Common myeloid progenitor, CD34-positive (primary cell): ENCODE data around the gene SEPTIN11.

Experiments used
- CTCF ChIA-PET: fragments of 350-600 bp; sonication (Branson Sonifier 250); formaldehyde crosslinking; loops from one replicate; lab custom pipeline; 2021; ENCODE audit warnings: antibody characterized with exemption; lab: Charles Lee
- POLR2A ChIA-PET: fragments of 350-600 bp; sonication (Branson Sonifier 250); formaldehyde crosslinking; loops from one replicate; lab custom pipeline; 2021; ENCODE audit warnings: antibody characterized with exemption; lab: Charles Lee
- DNase-seq, 3 donors: peaks; one replicate each; pipeline versions ENCODE4 v3.0.0 to v3.0.0-alpha.2; 2013
- H3K27ac ChIP-seq, 2 experiments: 1 replicate in 1 of 2; 2 replicates in 1 of 2; pipeline ENCODE4 v1.7.0; 2013; ENCODE audit warnings: inconsistent platforms in 2 of 2, low read length in 2 of 2, mild to moderate bottlenecking in 2 of 2, low read depth in 1 of 2, moderate library complexity in 1 of 2; ENCODE audit not compliant: severe bottlenecking in 2 of 2, insufficient read depth in 1 of 2, poor library complexity in 1 of 2
- H3K27me3 ChIP-seq, 5 experiments: replicated peaks in 2 of 5; 1 replicate in 3 of 5; 2 replicates in 2 of 5; pipeline versions ENCODE4 v1.6.1 to v1.7.0; 2013; ENCODE audit warnings: low read length in 4 of 5, mild to moderate bottlenecking in 2 of 5, moderate library complexity in 2 of 5, inconsistent platforms in 1 of 5; ENCODE audit not compliant: insufficient read depth in 5 of 5, control insufficient read depth in 4 of 5
- H3K36me3 ChIP-seq, 4 experiments: 1 replicate in 2 of 4; 2 replicates in 2 of 4; pipeline versions ENCODE4 v1.6.1 to v1.7.0; 2013; ENCODE audit warnings: low read length in 3 of 4, control low read depth in 1 of 4, mild to moderate bottlenecking in 1 of 4; ENCODE audit not compliant: control insufficient read depth in 4 of 4, insufficient read depth in 4 of 4
- H3K4me1 ChIP-seq, 4 experiments: 1 replicate in 3 of 4; 2 replicates in 1 of 4; pipeline versions ENCODE4 v1.6.1 to v1.7.1; 2013; ENCODE audit warnings: low read length in 3 of 4, mild to moderate bottlenecking in 3 of 4, control low read depth in 1 of 4, inconsistent platforms in 1 of 4, moderate library complexity in 1 of 4; ENCODE audit not compliant: control insufficient read depth in 4 of 4, insufficient read depth in 4 of 4; ENCODE audit errors: control extremely low read depth in 1 of 4
- H3K4me3 ChIP-seq, 7 experiments: 1 replicate in 4 of 7; 2 replicates in 3 of 7; pipeline versions ENCODE4 v1.5.1 to v1.7.0; 2013; ENCODE audit warnings: mild to moderate bottlenecking in 7 of 7, low read length in 6 of 7, moderate library complexity in 6 of 7, inconsistent platforms in 2 of 7, low read depth in 2 of 7, control low read depth in 1 of 7; ENCODE audit not compliant: insufficient read depth in 4 of 7, control insufficient read depth in 1 of 7; ENCODE audit errors: extremely low read depth in 1 of 7
- H3K9me3 ChIP-seq, 5 experiments: 1 replicate in 4 of 5; 2 replicates in 1 of 5; pipeline versions ENCODE4 v1.6.1 to v1.7.1; 2013; ENCODE audit warnings: low read length in 4 of 5, mild to moderate bottlenecking in 2 of 5, inconsistent platforms in 1 of 5, low read depth in 1 of 5, moderate library complexity in 1 of 5; ENCODE audit not compliant: control insufficient read depth in 4 of 5, insufficient read depth in 2 of 5; ENCODE audit errors: control extremely low read depth in 1 of 5
- WGBS: methylation state at CpG from one replicate; pipeline ENCODE4 v1.1.5; 2013; ENCODE audit not compliant: insufficient coverage; 5-methylcytosine and 5-hydroxymethylcytosine counted together

Gene SEPTIN11

GRCh38 chr4:76965866-76966579 is 16.5 kb downstream of the SEPTIN11 start:
- POLR2A ChIA-PET: no interaction called here

GRCh38 chr4:76968937-76969336 is 19.4 kb downstream of the SEPTIN11 start:
- ChIA-PET POLR2A (no interaction called here), CTCF (interaction anchor here (0.7 to 2.0 kb wide), 3 partner anchors 8 to 70 kb away, joined by 3 to 9 read pairs (median 3); no protein-coding TSS in a partner anchor)
- Histone ChIP-seq H3K9me3 (no peaks in the 10 kb centered on the region), H3K4me1 (peaks cover 0 to 10% (median 4%) of the 10 kb centered on the region in 4 experiments), H3K36me3 (peaks cover 0 to 6% (median 2%) of the 10 kb centered on the region in 4 experiments), H3K27me3 (no peaks in the 10 kb centered on the region), H3K4me3 (no peak overlapping the region), H3K27ac (no peak overlapping the region)
- 100% methylated on average over 1 of the region's 4 CpGs for WGBS
- no peak for DNase-seq

More at GRCh38 chr4:76965866-76966579, 16.5 kb downstream of the SEPTIN11 start:
- Histone ChIP-seq H3K36me3 (peaks cover 0 to 2% (median 0%) of the 10 kb centered on the region in 4 experiments), H3K9me3 (no peaks in the 10 kb centered on the region), H3K4me3 (no peak overlapping the region), H3K4me1 (peaks cover 0 to 12% (median 5%) of the 10 kb centered on the region in 4 experiments), H3K27ac (no peak overlapping the region), H3K27me3 (no peaks in the 10 kb centered on the region)
- WGBS: 100% methylated on average over 1 of the region's 2 CpGs
- no peak for DNase-seq
- CTCF ChIA-PET: interaction anchor here (1.3 kb wide), 1 partner anchor 40 kb away, joined by 3 read pairs; no protein-coding TSS in a partner anchor

- H3K27me3 ChIP-seq: no peaks in the 10 kb centered on the region
- ChIA-PET CTCF (interaction anchor here (1.1 kb wide), 1 partner anchor 69 kb away, joined by 3 read pairs; no protein-coding TSS in a partner anchor), POLR2A (no interaction called here)
- DNase-seq: no peak
- H3K4me1 ChIP-seq: peaks cover 0 to 7% (median 3%) of the 10 kb centered on the region in 4 experiments
- H3K27ac ChIP-seq: no peak overlapping the region
- peaks cover 0 to 8% (median 2%) of the 10 kb centered on the region in 4 experiments for H3K36me3 ChIP-seq
- H3K4me3 ChIP-seq: no peak overlapping the region
- no peaks in the 10 kb centered on the region for H3K9me3 ChIP-seq
- 100% methylated on average over 2 of the region's 3 CpGs for WGBS
These were observed 19.9 kb downstream of the SEPTIN11 start for GRCh38 chr4:76969495-76969894.

GRCh38 chr4:76969941-76970529 is 20.5 kb downstream of the SEPTIN11 start:
- H3K36me3 ChIP-seq: peaks cover 0 to 12% (median 2%) of the 10 kb centered on the region in 4 experiments
- H3K4me3 ChIP-seq: no peak overlapping the region
- no peaks in the 10 kb centered on the region for H3K27me3 ChIP-seq
- no peak overlapping the region for H3K27ac ChIP-seq
- CTCF ChIA-PET: interaction anchor here (1.2 to 2.2 kb wide), 3 partner anchors 11 to 14 kb away, joined by 3 to 8 read pairs (median 3); no protein-coding TSS in a partner anchor
- no peaks in the 10 kb centered on the region for H3K9me3 ChIP-seq
- 90% methylated on average over 3 of the region's 5 CpGs for WGBS
- DNase-seq: no peak
- peaks cover 0 to 3% (median 1%) of the 10 kb centered on the region in 4 experiments for H3K4me1 ChIP-seq
- POLR2A ChIA-PET: no interaction called here

- Histone ChIP-seq H3K4me3 (no peak overlapping the region), H3K27me3 (no peaks in the 10 kb centered on the region), H3K9me3 (peaks cover 0 to 2% (median 0%) of the 10 kb centered on the region in 5 experiments), H3K27ac (no peak overlapping the region), H3K36me3 (peaks cover 0 to 26% (median 4%) of the 10 kb centered on the region in 4 experiments), H3K4me1 (peaks cover 0 to 3% (median 1%) of the 10 kb centered on the region in 4 experiments)
- WGBS: no CpG with 5 or more reads among the region's 1 CpG
- DNase-seq: no peak
- ChIA-PET POLR2A (interaction anchor here (0.6 kb wide), 1 partner anchor 9 kb away, joined by 3 read pairs; no protein-coding TSS in a partner anchor), CTCF (interaction anchor here (1.3 kb wide), 1 partner anchor 16 kb away, joined by 3 read pairs; no protein-coding TSS in a partner anchor)
These were observed 22.8 kb downstream of the SEPTIN11 start for GRCh38 chr4:76972306-76972705.

- Histone ChIP-seq H3K4me1 (peaks cover 6 to 21% (median 16%) of the 10 kb centered on the region in 4 experiments), H3K9me3 (peaks cover 0 to 2% (median 0%) of the 10 kb centered on the region in 5 experiments), H3K36me3 (peaks cover 0 to 26% (median 4%) of the 10 kb centered on the region in 4 experiments), H3K4me3 (no peak overlapping the region), H3K27me3 (no peaks in the 10 kb centered on the region), H3K27ac (no peak overlapping the region)
- 100% methylated on average over 1 of the region's 2 CpGs for WGBS
- no peak for DNase-seq
- CTCF ChIA-PET: interaction anchor here (1.2 kb wide), 1 partner anchor 35 kb away, joined by 3 read pairs; no protein-coding TSS in a partner anchor
- POLR2A ChIA-PET: no interaction called here
These were observed 24.6 kb downstream of the SEPTIN11 start for GRCh38 chr4:76974150-76974549.
